IMR-90 (cell line): ENCODE results near the gene ESRRB. TPM values are rescaled to one million over a fixed set of nuclear protein-coding genes. Genes with fewer than 3 reads are reported as not detected.

Experiments used
- ATAC-seq: fragments of 200-7000 bp; cut with Tn5 transposase; 2 replicates; pipeline ENCODE4 v1.9.1; 2020; ENCODE audit warnings: low read depth, mild to moderate bottlenecking, moderate library complexity
- BruUV-seq: library from RNA; stranded (reverse); fragments of 400-500 nt; replicated peaks from 2 replicates; lab custom pipeline; 2021; lab: Mats Ljungman, UMichigan
- CTCF ChIA-PET: fragments of 300-600 bp; formaldehyde crosslinking; extraction: SDS; loops from one replicate; lab custom pipeline; 2021; ENCODE audit warnings: antibody characterized with exemption; lab: Yijun Ruan, JAX
- POLR2A ChIA-PET: fragments of 300-600 bp; sonication (Branson Sonifier 250); formaldehyde crosslinking; loops from one replicate; lab custom pipeline; 2022; ENCODE audit warnings: antibody characterized with exemption; ENCODE audit not compliant: unreplicated experiment; lab: Charles Lee
- DNase-seq: peaks from one replicate; pipeline ENCODE4 v3.0.0; 2013
- H2AFZ ChIP-seq: replicated peaks from 2 replicates; pipeline ENCODE3; 2013; ENCODE audit warnings: low read length, mild to moderate bottlenecking; ENCODE audit not compliant: poor library complexity
- H2AK5ac ChIP-seq: 2 replicates; pipeline ENCODE4 v1.6.1; 2013; ENCODE audit warnings: low read depth, low read length, inconsistent platforms
- H2AK9ac ChIP-seq: replicated peaks from 2 replicates; pipeline ENCODE3; 2013; ENCODE audit warnings: mild to moderate bottlenecking, low read depth, low read length, moderate library complexity; ENCODE audit not compliant: poor library complexity
- H2BK120ac ChIP-seq: 2 replicates; pipeline ENCODE4 v1.6.1; 2013; ENCODE audit warnings: low read depth, low read length, inconsistent platforms
- H2BK15ac ChIP-seq: 3 replicates; pipeline ENCODE4 v1.6.1; 2013; ENCODE audit warnings: low read depth, low read length, inconsistent platforms
- H2BK20ac ChIP-seq: 2 replicates; pipeline ENCODE4 v1.6.1; 2013; ENCODE audit warnings: low read depth, mild to moderate bottlenecking, inconsistent platforms, low read length, moderate library complexity
- H2BK5ac ChIP-seq: 2 replicates; pipeline ENCODE4 v1.6.1; 2013; ENCODE audit warnings: mild to moderate bottlenecking, low read depth, low read length, inconsistent platforms; ENCODE audit not compliant: poor library complexity, severe bottlenecking
- H3K14ac ChIP-seq: replicated peaks from 2 replicates; pipeline ENCODE4 v1.6.1; 2013; ENCODE audit warnings: low read depth, low read length, inconsistent platforms
- H3K18ac ChIP-seq: 2 replicates; pipeline ENCODE4 v1.6.1; 2013; ENCODE audit warnings: low read depth, low read length, control low read depth
- H3K23ac ChIP-seq: 2 replicates; pipeline ENCODE4 v1.6.1; 2013; ENCODE audit warnings: low read depth, low read length, inconsistent platforms
- H3K27ac ChIP-seq: 2 replicates; pipeline ENCODE4 v1.5.1; 2013; ENCODE audit warnings: mild to moderate bottlenecking, control low read depth, low read length; ENCODE audit not compliant: insufficient read depth
- H3K27me3 ChIP-seq: 2 replicates; pipeline ENCODE4 v1.6.1; 2013; ENCODE audit warnings: low read length; ENCODE audit not compliant: control insufficient read depth, insufficient read depth
- H3K36me3 ChIP-seq: 2 replicates; pipeline ENCODE4 v1.6.1; 2013; ENCODE audit warnings: low read length, mixed read lengths; ENCODE audit not compliant: control insufficient read depth, insufficient read depth
- H3K4ac ChIP-seq: 2 replicates; pipeline ENCODE4 v1.6.1; 2013; ENCODE audit warnings: low read depth, low read length, inconsistent platforms
- H3K4me1 ChIP-seq: 2 replicates; pipeline ENCODE4 v1.6.1; 2013; ENCODE audit warnings: low read length, mixed read lengths; ENCODE audit not compliant: control insufficient read depth, insufficient read depth
- H3K4me2 ChIP-seq: 2 replicates; pipeline ENCODE4 v1.6.1; 2013; ENCODE audit warnings: low read depth, mild to moderate bottlenecking, control low read depth, low read length, moderate library complexity
- H3K4me3 ChIP-seq: 2 replicates; pipeline ENCODE4 v1.5.1; 2013; ENCODE audit warnings: low read depth, mild to moderate bottlenecking, control low read depth, low read length, moderate library complexity; ENCODE audit not compliant: insufficient read depth
- H3K56ac ChIP-seq: 2 replicates; pipeline ENCODE4 v1.6.1; 2013; ENCODE audit warnings: low read length, inconsistent platforms; ENCODE audit not compliant: insufficient read depth; ENCODE audit errors: extremely low read depth
- H3K79me1 ChIP-seq, 2 experiments: 2 replicates each; pipeline ENCODE4 v1.6.1; 2013; ENCODE audit warnings: low read length in 2 of 2, inconsistent platforms in 1 of 2, low read depth in 1 of 2
- H3K9ac ChIP-seq: 2 replicates; pipeline ENCODE4 v1.6.1; 2013; ENCODE audit warnings: low read depth, low read length, control low read depth
- H3K9me1 ChIP-seq: 2 replicates; pipeline ENCODE4 v1.6.1; 2013; ENCODE audit warnings: low read length, inconsistent platforms; ENCODE audit not compliant: insufficient read depth
- H3K9me3 ChIP-seq: 2 replicates; pipeline ENCODE4 v1.6.1; 2013; ENCODE audit warnings: low read length; ENCODE audit not compliant: control insufficient read depth, insufficient read depth
- H4K20me1 ChIP-seq: 2 replicates; pipeline ENCODE4 v1.6.1; 2013; ENCODE audit warnings: low read length, inconsistent platforms; ENCODE audit not compliant: insufficient read depth
- H4K5ac ChIP-seq: 2 replicates; pipeline ENCODE4 v1.6.1; 2013; ENCODE audit warnings: mild to moderate bottlenecking, low read depth, low read length, control low read depth
- H4K8ac ChIP-seq, 2 experiments: 2 replicates each; pipeline ENCODE4 v1.6.1; 2013; ENCODE audit warnings: low read depth in 2 of 2, low read length in 2 of 2, control low read depth in 1 of 2, inconsistent platforms in 1 of 2
- H4K91ac ChIP-seq: 2 replicates; pipeline ENCODE4 v1.6.1; 2013; ENCODE audit warnings: low read depth, low read length, inconsistent platforms; ENCODE audit not compliant: insufficient read depth
- BHLHE40 ChIP-seq: fragments of 150-350 bp; IDR thresholded peaks from 2 replicates; pipeline ENCODE4 v1.6.1; 2016; ENCODE audit warnings: mild to moderate bottlenecking, low read depth, low read length
- CEBPB ChIP-seq: IDR thresholded peaks from 2 replicates; pipeline ENCODE4 v1.6.1; 2012; ENCODE audit warnings: low read depth, low read length, improper control_type of control experiment
- CTCF ChIP-seq: conservative IDR thresholded peaks from 2 replicates; pipeline ENCODE4 v1.5.1; 2012; ENCODE audit warnings: mild to moderate bottlenecking, low read depth, low read length, improper control_type of control experiment
- FOS ChIP-seq: fragments of 150-350 bp; IDR thresholded peaks from 2 replicates; pipeline ENCODE4 v1.6.1; 2016; ENCODE audit warnings: low read depth, low read length
- MAFK ChIP-seq: IDR thresholded peaks from 2 replicates; pipeline ENCODE4 v1.6.1; 2012; ENCODE audit warnings: low read depth, low read length, improper control_type of control experiment
- MXI1 ChIP-seq: IDR thresholded peaks from 2 replicates; pipeline ENCODE4 v1.6.1; 2012; ENCODE audit warnings: low read depth, mild to moderate bottlenecking, low read length, moderate library complexity, borderline replicate concordance
- NFE2L2 ChIP-seq: fragments of 150-350 bp; IDR thresholded peaks from 2 replicates; pipeline ENCODE4 v1.6.1; 2016; ENCODE audit warnings: low read depth, mild to moderate bottlenecking, low read length
- POLR2A ChIP-seq: IDR thresholded peaks from 2 replicates; pipeline ENCODE4 v1.6.1; 2012; ENCODE audit warnings: mild to moderate bottlenecking, low read depth, low read length
- RAD21 ChIP-seq: IDR thresholded peaks from 2 replicates; pipeline ENCODE4 v1.6.1; 2012; ENCODE audit warnings: low read length, improper control_type of control experiment
- RCOR1 ChIP-seq: IDR thresholded peaks from 2 replicates; pipeline ENCODE4 v1.6.1; 2012; ENCODE audit warnings: mild to moderate bottlenecking, low read length, improper control_type of control experiment; ENCODE audit not compliant: insufficient replicate concordance
- RFX5 ChIP-seq: IDR thresholded peaks from 2 replicates; pipeline ENCODE4 v1.8.0; 2012; ENCODE audit warnings: low read depth, mild to moderate bottlenecking, low read length, moderate library complexity
- SMC3 ChIP-seq: fragments of 150-350 bp; IDR thresholded peaks from 2 replicates; pipeline ENCODE4 v1.6.1; 2016; ENCODE audit warnings: low read depth, mild to moderate bottlenecking, antibody characterized with exemption, low read length, moderate library complexity
- USF2 ChIP-seq: fragments of 150-350 bp; IDR thresholded peaks from 2 replicates; pipeline ENCODE4 v1.6.1; 2017; ENCODE audit warnings: mild to moderate bottlenecking, antibody characterized with exemption, low read length, low read depth
- WGBS, 2 experiments: methylation state at CpG; one replicate each; pipeline versions ENCODE4 v1.1.5 to v1.1.7; 2013; ENCODE audit warnings: missing lambda C conversion rate in 2 of 2; ENCODE audit not compliant: insufficient read length in 1 of 2; ENCODE audit errors: extremely low coverage in 2 of 2; 5-methylcytosine and 5-hydroxymethylcytosine counted together
- dilution Hi-C: fragments of 300-500 bp; cut with HindIII; formaldehyde crosslinking; loops from one replicate; pipeline ENCODE4 v1.14.3; 2018; ENCODE audit warnings: low sequenced_read_pairs; ENCODE audit not compliant: unreplicated experiment
- in situ Hi-C: fragments of 300-500 bp; cut with MboI; formaldehyde crosslinking; loops from 3 replicates; pipeline ENCODE4 v1.14.3; 2019; ENCODE audit warnings: low sequenced_read_pairs, inconsistent platforms, mixed read lengths
- intact Hi-C: fragments of 100-400 bp; cut with micrococcal nuclease; formaldehyde crosslinking; loops from 2 replicates; pipeline ENCODE4 v1.10.0; 2022
- polyA plus RNA-seq, 3 experiments: library from polyadenylated mRNA; depleted of rRNA; stranded (reverse); fragments of >200 nt; gene quantifications; 2 replicates each; pipeline ENCODE4 v1.2.3, GENCODE V29; 2012; ENCODE audit warnings: low replicate concordance in 1 of 3
- total RNA-seq: library from RNA; depleted of rRNA; stranded (reverse); fragments of >200 nt; gene quantifications from 2 replicates; pipeline ENCODE4 v1.2.3, GENCODE V29; 2012

The ESRRB gene
- total and polyA plus RNA-seq, 2 of the 4 experiments (the other 2 are of a cell fraction), result not detected

DNA sequence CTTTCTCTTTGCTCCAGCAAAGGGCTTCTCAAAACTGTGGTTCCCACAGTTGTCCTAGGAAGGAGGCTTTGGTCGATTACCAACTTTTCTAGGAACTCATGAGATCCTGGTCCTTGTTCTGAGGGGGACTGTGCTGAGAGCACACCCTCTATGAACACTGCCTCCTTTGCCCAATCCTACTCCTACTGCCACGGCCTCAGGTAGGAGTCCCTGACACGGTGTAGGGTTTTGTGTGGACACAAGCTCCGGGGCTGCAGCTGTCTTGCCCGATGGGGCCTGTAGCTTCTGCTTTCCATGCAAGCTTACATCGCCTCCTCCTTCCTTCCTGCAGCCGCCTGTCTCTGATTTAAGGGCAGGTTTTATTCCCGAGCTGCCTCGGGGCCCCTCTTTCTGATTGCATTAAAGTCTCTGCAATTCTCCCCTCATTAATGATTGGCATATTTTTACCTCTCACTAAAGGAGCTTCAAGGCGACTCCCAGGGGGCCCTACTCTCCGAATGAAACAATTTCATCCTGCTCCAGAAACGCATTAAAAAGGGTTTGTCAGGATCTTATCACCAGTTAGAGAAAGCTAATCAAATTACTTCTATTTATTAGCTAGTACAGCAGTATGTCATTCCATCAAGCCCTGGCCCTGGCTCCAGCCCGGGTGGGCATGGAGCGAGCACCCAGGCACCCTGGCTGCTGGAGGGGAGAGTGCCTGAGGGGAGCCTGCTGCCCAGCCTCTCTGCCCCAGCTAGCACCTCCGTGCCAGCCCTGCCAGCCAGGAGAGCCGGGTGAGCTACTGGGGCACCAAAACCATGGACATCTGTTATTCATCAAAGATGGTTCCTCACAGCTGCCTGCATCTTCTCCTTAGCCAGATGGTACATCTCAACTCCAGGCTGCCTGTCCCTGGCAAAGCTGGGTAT, 38.0 kb upstream of the ESRRB start:
- dilution Hi-C loops (no loop called here), intact Hi-C loops (no loop called here), in situ Hi-C loops (no loop called here)
- no peak overlapping the region for H3K27ac ChIP-seq
- no peak overlapping the region for H2BK5ac ChIP-seq
- no peak overlapping the region for H3K18ac ChIP-seq
- H3K9me3 ChIP-seq, result no peaks in the 10 kb centered on the region
- H3K4me1 ChIP-seq, result no peaks in the 10 kb centered on the region
- H3K4me2 ChIP-seq, result no peak overlapping the region
- no peak overlapping the region for H3K14ac ChIP-seq
- no peak overlapping the region for H2BK20ac ChIP-seq
- H3K56ac ChIP-seq, result no peak overlapping the region
- no TSS peak for BruUV-seq
- H2BK15ac ChIP-seq, result no peak overlapping the region
- H2AK5ac ChIP-seq, result no peak overlapping the region
- H3K4ac ChIP-seq, result no peak overlapping the region
- TF ChIP-seq MAFK (no peak), BHLHE40 (no peak), POLR2A (no peak), SMC3 (no peak), NFE2L2 (no peak), MXI1 (no peak), RAD21 (no peak), FOS (no peak), CTCF (no peak), CEBPB (no peak), RCOR1 (no peak), USF2 (no peak), RFX5 (no peak)
- no peak overlapping the region for H2AK9ac ChIP-seq
- ChIA-PET POLR2A (no interaction called here), CTCF (no interaction called here)
- no peaks in the 10 kb centered on the region for H4K20me1 ChIP-seq
- H3K9ac ChIP-seq, result no peak overlapping the region
- no peak overlapping the region for H2BK120ac ChIP-seq
- H3K79me1 ChIP-seq, result no peaks in the 10 kb centered on the region
- no peaks in the 10 kb centered on the region for H3K9me1 ChIP-seq
- H4K8ac ChIP-seq, result no peak overlapping the region
- DNase-seq (no peak), ATAC-seq (no peak)
- WGBS, 2 experiments, result 40% methylated on average over 4 of the region's 16 CpGs; no CpG with 5 or more reads in 1 of the 2 experiments
- no peak overlapping the region for H3K23ac ChIP-seq
- H3K27me3 ChIP-seq, result peaks cover 14% of the 10 kb centered on the region
- H2AFZ ChIP-seq, result no peak overlapping the region
- no peaks in the 10 kb centered on the region for H3K36me3 ChIP-seq
- H3K4me3 ChIP-seq, result no peak overlapping the region
- H4K5ac ChIP-seq, result no peak overlapping the region
- H4K91ac ChIP-seq, result no peak overlapping the region
